ENCODE data around the gene ARID4B.

The ARID4B gene

GRCh38 chr1:235343726-235344125, 15.7 kb upstream of the ARID4B start:
- Mint-ChIP-seq H3K9me3 (no peaks in the 10 kb centered on the region), H3K27ac (no peak overlapping the region), H3K4me1 (no peaks in the 10 kb centered on the region), H3K4me3 (no peak overlapping the region), H3K27me3 (ENCODE audit: low read depth) (no peaks in the 10 kb centered on the region), H3K36me3 (ENCODE audit: low read depth) (peaks cover 45% of the 10 kb centered on the region)
- TF ChIP-seq, protein P1, sequence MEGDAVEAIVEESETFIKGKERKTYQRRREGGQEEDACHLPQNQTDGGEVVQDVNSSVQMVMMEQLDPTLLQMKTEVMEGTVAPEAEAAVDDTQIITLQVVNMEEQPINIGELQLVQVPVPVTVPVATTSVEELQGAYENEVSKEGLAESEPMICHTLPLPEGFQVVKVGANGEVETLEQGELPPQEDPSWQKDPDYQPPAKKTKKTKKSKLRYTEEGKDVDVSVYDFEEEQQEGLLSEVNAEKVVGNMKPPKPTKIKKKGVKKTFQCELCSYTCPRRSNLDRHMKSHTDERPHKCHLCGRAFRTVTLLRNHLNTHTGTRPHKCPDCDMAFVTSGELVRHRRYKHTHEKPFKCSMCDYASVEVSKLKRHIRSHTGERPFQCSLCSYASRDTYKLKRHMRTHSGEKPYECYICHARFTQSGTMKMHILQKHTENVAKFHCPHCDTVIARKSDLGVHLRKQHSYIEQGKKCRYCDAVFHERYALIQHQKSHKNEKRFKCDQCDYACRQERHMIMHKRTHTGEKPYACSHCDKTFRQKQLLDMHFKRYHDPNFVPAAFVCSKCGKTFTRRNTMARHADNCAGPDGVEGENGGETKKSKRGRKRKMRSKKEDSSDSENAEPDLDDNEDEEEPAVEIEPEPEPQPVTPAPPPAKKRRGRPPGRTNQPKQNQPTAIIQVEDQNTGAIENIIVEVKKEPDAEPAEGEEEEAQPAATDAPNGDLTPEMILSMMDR (IDR thresholded peaks at IDR 0.05; ENCODE audit: unreplicated experiment in 3 of 3), result no peak

GRCh38 chr1:235342471-235342870, 14.5 kb upstream of the ARID4B start:
- H3K9me3 Mint-ChIP-seq, result no peaks in the 10 kb centered on the region
- TF ChIP-seq, protein P1 (IDR thresholded peaks at IDR 0.05; ENCODE audit: unreplicated experiment in 3 of 3), result no peak
- H3K36me3 Mint-ChIP-seq (ENCODE audit: low read depth), result peaks cover 52% of the 10 kb centered on the region

DNA sequence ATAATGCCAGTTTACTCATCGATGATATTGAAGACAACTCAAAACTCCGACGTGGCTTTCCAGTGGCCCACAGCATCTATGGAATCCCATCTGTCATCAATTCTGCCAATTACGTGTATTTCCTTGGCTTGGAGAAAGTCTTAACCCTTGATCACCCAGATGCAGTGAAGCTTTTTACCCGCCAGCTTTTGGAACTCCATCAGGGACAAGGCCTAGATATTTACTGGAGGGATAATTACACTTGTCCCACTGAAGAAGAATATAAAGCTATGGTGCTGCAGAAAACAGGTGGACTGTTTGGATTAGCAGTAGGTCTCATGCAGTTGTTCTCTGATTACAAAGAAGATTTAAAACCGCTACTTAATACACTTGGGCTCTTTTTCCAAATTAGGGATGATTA, 14.1 kb upstream of the ARID4B start:
- Mint-ChIP-seq H3K36me3 (ENCODE audit: low read depth) (peaks cover 54% of the 10 kb centered on the region), H3K27ac (no peak overlapping the region), H3K9me3 (no peaks in the 10 kb centered on the region), H3K27me3 (ENCODE audit: low read depth) (no peaks in the 10 kb centered on the region), H3K4me1 (peaks cover 1% of the 10 kb centered on the region), H3K4me3 (no peak overlapping the region)
- TF ChIP-seq, protein P1 (IDR thresholded peaks at IDR 0.05; ENCODE audit: unreplicated experiment in 3 of 3), result no peak

More at GRCh38 chr1:235342471-235342870, 14.5 kb upstream of the ARID4B start:
- Mint-ChIP-seq H3K4me3 (no peak overlapping the region), H3K27ac (no peak overlapping the region), H3K4me1 (no peaks in the 10 kb centered on the region), H3K27me3 (ENCODE audit: low read depth) (no peaks in the 10 kb centered on the region)

GRCh38 chr1:235341334-235341733, 13.4 kb upstream of the ARID4B start:
- TF ChIP-seq, protein P1 (IDR thresholded peaks at IDR 0.05; ENCODE audit: unreplicated experiment in 3 of 3), result no peak
- no peaks in the 10 kb centered on the region for H3K9me3 Mint-ChIP-seq
- H3K4me1 Mint-ChIP-seq, result peaks cover 4% of the 10 kb centered on the region
- peaks cover 53% of the 10 kb centered on the region for H3K36me3 Mint-ChIP-seq (ENCODE audit: low read depth)
- no peak overlapping the region for H3K4me3 Mint-ChIP-seq
- no peak overlapping the region for H3K27ac Mint-ChIP-seq
- H3K27me3 Mint-ChIP-seq (ENCODE audit: low read depth), result no peaks in the 10 kb centered on the region

GRCh38 chr1:235339746-235340145, 11.8 kb upstream of the ARID4B start:
- no peak overlapping the region for H3K4me3 Mint-ChIP-seq
- TF ChIP-seq, protein P1 (IDR thresholded peaks at IDR 0.05; ENCODE audit: unreplicated experiment in 3 of 3), result no peak
- H3K9me3 Mint-ChIP-seq, result no peaks in the 10 kb centered on the region
- H3K27me3 Mint-ChIP-seq (ENCODE audit: low read depth), result no peaks in the 10 kb centered on the region
- H3K36me3 Mint-ChIP-seq (ENCODE audit: low read depth), result peaks cover 43% of the 10 kb centered on the region
- H3K27ac Mint-ChIP-seq, result no peak overlapping the region
- peaks cover 4% of the 10 kb centered on the region for H3K4me1 Mint-ChIP-seq

DNA sequence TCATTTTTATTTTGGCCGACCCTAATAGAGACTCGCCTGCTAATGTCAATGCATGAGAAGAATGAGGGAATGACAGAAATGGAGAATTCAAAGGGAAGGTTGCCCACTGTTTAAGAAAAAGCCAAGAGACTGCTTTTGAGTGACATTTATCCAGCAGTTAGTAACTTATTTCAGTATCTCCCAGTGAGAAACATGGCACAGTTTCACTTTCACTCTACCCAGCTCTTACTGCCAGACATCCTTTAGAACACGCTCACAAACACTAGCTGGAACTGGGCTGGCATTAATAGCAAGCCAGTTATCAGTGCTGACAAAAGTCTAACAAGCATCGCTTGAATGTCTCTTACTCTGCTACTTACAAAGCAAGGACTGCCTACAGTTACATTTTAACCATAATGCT, 8.9 kb upstream of the ARID4B start:
- H3K36me3 Mint-ChIP-seq (ENCODE audit: low read depth), result peaks cover 29% of the 10 kb centered on the region
- TF ChIP-seq, protein P1 (IDR thresholded peaks at IDR 0.05; ENCODE audit: unreplicated experiment in 3 of 3), result no peak
- no peak overlapping the region for H3K4me3 Mint-ChIP-seq
- no peaks in the 10 kb centered on the region for H3K27me3 Mint-ChIP-seq (ENCODE audit: low read depth)
- peak overlapping the region; percentile 44 to 83 (median 81) for H3K27ac Mint-ChIP-seq
- peaks cover 10% of the 10 kb centered on the region for H3K4me1 Mint-ChIP-seq
- no peaks in the 10 kb centered on the region for H3K9me3 Mint-ChIP-seq

All from nephron (organoid).